ENCODE measurements around the gene SLITRK4.

DNA sequence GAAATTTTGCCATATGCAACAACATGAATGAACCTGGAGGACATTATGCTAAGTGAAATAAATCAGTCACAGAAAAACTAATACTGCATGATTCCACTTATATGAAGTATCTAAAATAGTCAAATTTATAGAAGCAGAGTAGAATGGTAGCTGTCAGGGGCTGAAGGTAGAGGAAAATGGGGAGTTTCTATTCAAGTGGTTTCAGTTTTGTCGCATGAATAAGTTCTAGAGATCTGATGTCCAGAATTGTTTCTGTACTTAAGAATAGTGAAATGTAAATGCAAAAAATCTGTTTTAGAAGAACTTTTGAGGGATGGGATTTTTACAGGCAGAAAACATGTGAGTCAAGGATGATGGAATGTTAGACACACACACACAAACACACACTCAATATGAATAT lies 34.1 kb downstream of the SLITRK4 start:
- TF ChIP-seq ZFP3 (CRISPR knock-in tag; IDR thresholded peaks at IDR 0.05) (no peak), PPARA (CRISPR knock-in tag; IDR thresholded peaks at IDR 0.05; ENCODE audit: borderline replicate concordance) (no peak), ZNF8 (CRISPR knock-in tag; IDR thresholded peaks at IDR 0.05) (no peak)
- TF ChIP-seq, protein P1, sequence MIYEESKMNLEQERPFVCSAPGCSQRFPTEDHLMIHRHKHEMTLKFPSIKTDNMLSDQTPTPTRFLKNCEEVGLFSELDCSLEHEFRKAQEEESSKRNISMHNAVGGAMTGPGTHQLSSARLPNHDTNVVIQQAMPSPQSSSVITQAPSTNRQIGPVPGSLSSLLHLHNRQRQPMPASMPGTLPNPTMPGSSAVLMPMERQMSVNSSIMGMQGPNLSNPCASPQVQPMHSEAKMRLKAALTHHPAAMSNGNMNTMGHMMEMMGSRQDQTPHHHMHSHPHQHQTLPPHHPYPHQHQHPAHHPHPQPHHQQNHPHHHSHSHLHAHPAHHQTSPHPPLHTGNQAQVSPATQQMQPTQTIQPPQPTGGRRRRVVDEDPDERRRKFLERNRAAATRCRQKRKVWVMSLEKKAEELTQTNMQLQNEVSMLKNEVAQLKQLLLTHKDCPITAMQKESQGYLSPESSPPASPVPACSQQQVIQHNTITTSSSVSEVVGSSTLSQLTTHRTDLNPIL (CRISPR knock-in tag; IDR thresholded peaks at IDR 0.05; ENCODE audit: low read depth): no peak
- TF ChIP-seq, protein P2, sequence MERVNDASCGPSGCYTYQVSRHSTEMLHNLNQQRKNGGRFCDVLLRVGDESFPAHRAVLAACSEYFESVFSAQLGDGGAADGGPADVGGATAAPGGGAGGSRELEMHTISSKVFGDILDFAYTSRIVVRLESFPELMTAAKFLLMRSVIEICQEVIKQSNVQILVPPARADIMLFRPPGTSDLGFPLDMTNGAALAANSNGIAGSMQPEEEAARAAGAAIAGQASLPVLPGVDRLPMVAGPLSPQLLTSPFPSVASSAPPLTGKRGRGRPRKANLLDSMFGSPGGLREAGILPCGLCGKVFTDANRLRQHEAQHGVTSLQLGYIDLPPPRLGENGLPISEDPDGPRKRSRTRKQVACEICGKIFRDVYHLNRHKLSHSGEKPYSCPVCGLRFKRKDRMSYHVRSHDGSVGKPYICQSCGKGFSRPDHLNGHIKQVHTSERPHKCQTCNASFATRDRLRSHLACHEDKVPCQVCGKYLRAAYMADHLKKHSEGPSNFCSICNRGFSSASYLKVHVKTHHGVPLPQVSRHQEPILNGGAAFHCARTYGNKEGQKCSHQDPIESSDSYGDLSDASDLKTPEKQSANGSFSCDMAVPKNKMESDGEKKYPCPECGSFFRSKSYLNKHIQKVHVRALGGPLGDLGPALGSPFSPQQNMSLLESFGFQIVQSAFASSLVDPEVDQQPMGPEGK (CRISPR knock-in tag; IDR thresholded peaks at IDR 0.05; ENCODE audit: borderline replicate concordance): no peak

Data from SK-N-SH treated with all-trans-retinoic acid at 6 μM for 48 hours (cell line).